Thoracic aorta (tissue), 2 donors: Measurements from ENCODE around the gene PRRX2. TPM values are rescaled to one million over a fixed set of nuclear protein-coding genes. Genes with fewer than 3 reads are reported as not detected.

ENCODE experiments used
- ATAC-seq: fragments of 150-250 bp; one replicate; pipeline ENCODE4 v1.8.0; 2017; ENCODE audit warnings: low read depth; ENCODE audit not compliant: insufficient number of reproducible peaks, low FRiP score
- DNase-seq: peaks from one replicate; pipeline ENCODE4 v3.0.0-alpha.2; 2020; ENCODE audit warnings: low spot score
- H3K27ac ChIP-seq, 2 donors: fragments of 200-600 bp; sonication (generic); 1 replicate in 1 of 2; 2 replicates in 1 of 2; pipeline ENCODE4 v1.5.1; 2016; ENCODE audit warnings: mild to moderate bottlenecking in 2 of 2, moderate library complexity in 2 of 2
- H3K27me3 ChIP-seq: fragments of 200-600 bp; sonication (generic); replicated peaks from 2 replicates; pipeline ENCODE4 v1.6.0; 2016; ENCODE audit warnings: mild to moderate bottlenecking; ENCODE audit not compliant: insufficient read depth
- H3K36me3 ChIP-seq: fragments of 200-600 bp; sonication (generic); one replicate; pipeline ENCODE4 v1.5.1; 2016
- H3K4me1 ChIP-seq, 2 donors: fragments of 200-600 bp; sonication (generic); 1 replicate in 1 of 2; 2 replicates in 1 of 2; pipeline versions ENCODE4 v1.5.1 to v1.6.0; 2016; ENCODE audit warnings: low read depth in 2 of 2, mild to moderate bottlenecking in 1 of 2; ENCODE audit not compliant: control insufficient read depth in 1 of 2
- H3K4me3 ChIP-seq: fragments of 200-600 bp; sonication (generic); 2 replicates; pipeline ENCODE4 v1.5.1; 2016; ENCODE audit warnings: mild to moderate bottlenecking
- H3K9me3 ChIP-seq: fragments of 200-600 bp; sonication (generic); 2 replicates; pipeline ENCODE4 v1.5.1; 2016
- total RNA-seq, 2 donors: library from RNA; depleted of rRNA; stranded (reverse); fragments of >200 nt; gene quantifications; one replicate each; pipeline versions ENCODE4 v1.1.0 to v1.2.3, GENCODE V29; 2016
- TF ChIP-seq, protein P1 (sequence below): fragments of 200-600 bp; sonication (generic); IDR thresholded peaks from one replicate; pipeline ENCODE4 v1.5.1; 2019; ENCODE audit warnings: antibody characterized with exemption

Gene PRRX2
- total RNA-seq, 2 donors from 2014 or later = 42.0 to 66.1 TPM

DNA sequence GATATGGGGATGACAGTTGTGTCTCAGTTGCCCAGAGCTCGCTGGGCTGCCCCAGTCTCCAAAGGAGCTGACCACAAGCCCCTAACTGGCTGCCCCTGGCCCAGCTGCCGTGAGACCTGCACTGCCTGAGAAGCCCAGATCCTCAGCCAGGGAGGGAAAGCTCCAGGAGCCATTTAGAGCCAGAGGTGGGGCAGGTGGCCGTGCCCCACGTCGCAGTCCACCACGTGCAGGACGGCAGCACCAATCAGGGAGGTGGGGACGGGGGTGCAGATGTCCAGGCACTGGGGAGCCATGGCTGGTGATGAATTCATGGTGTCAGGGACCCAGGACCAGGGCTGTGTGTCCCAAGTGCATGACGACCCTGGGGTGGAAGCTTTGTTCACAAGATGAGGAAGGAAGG lies 13.4 kb downstream of the PRRX2 start:
- Histone ChIP-seq H3K9me3 (no peaks in the 10 kb centered on the region), H3K4me1 (peaks cover 0 to 47% of the 10 kb centered on the region in 2 donors), H3K36me3 (no peaks in the 10 kb centered on the region), H3K27ac (no peak overlapping the region), H3K4me3 (no peak overlapping the region), H3K27me3 (no peaks in the 10 kb centered on the region)
- DNase-seq = no peak
- TF ChIP-seq, protein P1, sequence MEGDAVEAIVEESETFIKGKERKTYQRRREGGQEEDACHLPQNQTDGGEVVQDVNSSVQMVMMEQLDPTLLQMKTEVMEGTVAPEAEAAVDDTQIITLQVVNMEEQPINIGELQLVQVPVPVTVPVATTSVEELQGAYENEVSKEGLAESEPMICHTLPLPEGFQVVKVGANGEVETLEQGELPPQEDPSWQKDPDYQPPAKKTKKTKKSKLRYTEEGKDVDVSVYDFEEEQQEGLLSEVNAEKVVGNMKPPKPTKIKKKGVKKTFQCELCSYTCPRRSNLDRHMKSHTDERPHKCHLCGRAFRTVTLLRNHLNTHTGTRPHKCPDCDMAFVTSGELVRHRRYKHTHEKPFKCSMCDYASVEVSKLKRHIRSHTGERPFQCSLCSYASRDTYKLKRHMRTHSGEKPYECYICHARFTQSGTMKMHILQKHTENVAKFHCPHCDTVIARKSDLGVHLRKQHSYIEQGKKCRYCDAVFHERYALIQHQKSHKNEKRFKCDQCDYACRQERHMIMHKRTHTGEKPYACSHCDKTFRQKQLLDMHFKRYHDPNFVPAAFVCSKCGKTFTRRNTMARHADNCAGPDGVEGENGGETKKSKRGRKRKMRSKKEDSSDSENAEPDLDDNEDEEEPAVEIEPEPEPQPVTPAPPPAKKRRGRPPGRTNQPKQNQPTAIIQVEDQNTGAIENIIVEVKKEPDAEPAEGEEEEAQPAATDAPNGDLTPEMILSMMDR = no peak
- ATAC-seq = no peak

DNA sequence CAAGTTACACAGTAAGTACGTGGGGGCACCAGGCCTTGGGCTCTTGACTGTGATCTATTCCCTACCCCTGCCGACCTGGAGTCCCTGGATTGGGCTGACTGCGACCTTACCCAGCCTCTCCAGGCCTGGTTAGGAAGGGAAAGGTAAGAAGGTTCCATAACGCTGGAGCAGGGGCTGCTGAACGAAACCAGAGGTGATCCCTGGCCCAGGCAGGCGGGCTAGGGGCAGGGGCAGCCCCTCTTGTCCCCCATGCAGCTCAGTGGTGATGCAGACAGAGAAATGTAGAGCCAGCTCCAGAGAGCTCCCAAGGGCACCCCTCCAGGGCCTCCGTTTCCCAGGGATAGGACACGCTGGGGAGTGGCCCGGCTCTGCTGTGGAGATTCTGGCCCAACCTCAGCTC lies 14.1 kb downstream of the PRRX2 start:
- Histone ChIP-seq H3K27me3 (no peaks in the 10 kb centered on the region), H3K4me3 (no peak overlapping the region), H3K36me3 (no peaks in the 10 kb centered on the region), H3K9me3 (no peaks in the 10 kb centered on the region), H3K27ac (no peak overlapping the region), H3K4me1 (peaks cover 0 to 40% of the 10 kb centered on the region in 2 donors)
- TF ChIP-seq, protein P1 = no peak
- no peak for DNase-seq
- ATAC-seq = no peak

DNA sequence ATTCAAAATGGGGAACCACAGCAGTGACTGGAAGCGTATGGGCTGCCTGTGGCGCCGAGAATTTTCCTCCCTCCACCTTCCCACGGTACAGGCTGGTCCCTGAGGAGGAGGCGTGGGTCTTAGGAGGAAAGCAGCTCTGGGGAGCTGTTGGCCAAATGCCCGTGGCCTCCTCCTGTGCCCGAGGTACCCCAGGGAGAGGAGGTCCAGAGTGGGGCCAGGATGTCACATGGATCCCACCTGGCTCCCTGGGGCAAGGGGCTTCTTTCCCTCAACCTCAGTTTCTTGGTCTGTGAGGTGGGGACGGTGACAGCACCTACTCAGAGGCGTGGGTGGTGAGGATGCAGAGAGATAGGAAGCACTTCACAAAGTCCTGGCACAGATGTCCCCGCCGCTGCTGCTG lies 16.5 kb downstream of the PRRX2 start:
- Histone ChIP-seq H3K4me1 (peaks cover 0 to 24% of the 10 kb centered on the region in 2 donors), H3K9me3 (no peaks in the 10 kb centered on the region), H3K4me3 (no peak overlapping the region), H3K27me3 (no peaks in the 10 kb centered on the region), H3K27ac (no peak overlapping the region), H3K36me3 (no peaks in the 10 kb centered on the region)
- ATAC-seq (no peak), DNase-seq (no peak)
- TF ChIP-seq, protein P1 = no peak

DNA sequence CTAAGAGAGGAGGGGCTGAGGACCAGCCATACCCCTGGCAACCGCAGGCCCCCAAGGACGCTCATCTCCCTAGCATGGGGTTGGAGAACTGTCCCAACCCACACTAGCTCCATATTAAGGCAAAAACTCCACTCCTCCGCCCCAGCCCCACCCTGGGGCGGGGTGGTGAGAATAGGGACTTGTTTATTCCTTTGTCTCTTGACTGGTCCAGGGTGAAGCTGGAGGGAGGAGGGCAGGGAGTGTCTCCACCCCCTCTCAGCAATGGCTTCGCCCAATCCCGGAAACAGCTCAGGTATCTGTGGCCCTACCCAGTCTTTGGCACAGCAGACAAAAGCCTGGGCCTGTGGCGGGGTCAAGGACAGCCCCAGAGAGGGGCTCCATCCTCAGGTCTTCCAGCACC lies 16.9 kb downstream of the PRRX2 start:
- Histone ChIP-seq H3K4me1 (peaks cover 0 to 23% of the 10 kb centered on the region in 2 donors), H3K27me3 (no peaks in the 10 kb centered on the region), H3K4me3 (no peak overlapping the region), H3K9me3 (no peaks in the 10 kb centered on the region), H3K27ac (no peak overlapping the region), H3K36me3 (no peaks in the 10 kb centered on the region)
- TF ChIP-seq, protein P1 = no peak
- no peak for DNase-seq
- ATAC-seq = no peak

DNA sequence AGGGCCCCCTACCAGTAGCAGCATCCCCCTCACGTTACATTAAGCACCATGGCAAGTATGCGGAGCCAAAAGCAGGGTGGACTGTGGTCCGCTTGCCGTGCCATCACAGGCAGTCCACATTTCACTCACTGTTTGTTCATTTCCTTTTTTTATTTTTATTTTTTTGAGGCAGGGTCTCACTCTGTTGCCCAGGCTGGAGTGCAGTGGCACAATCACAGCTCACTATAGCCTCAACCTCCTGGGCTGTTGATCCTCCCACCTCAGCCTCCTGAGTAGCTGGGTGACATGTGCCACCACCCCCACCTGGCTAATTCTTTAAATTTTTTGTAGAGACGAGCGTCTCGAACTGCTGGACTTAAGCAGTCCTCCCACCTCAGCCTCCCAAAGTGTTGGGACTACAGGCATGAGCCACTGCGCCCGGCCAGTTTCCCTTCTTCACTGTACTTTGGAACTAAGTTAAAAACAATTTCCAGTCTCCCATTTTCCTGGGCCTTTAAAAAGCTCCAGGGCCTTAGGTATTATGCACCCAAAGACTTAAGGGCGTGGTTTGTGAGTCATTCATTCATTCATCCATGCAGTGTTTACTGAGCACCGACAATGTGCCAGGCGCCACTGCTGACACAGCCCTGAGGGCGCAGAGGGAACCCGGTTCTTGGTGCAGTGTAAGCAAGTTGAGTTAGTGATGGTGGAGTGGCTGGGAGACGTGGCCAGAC lies 19.9 kb downstream of the PRRX2 start:
- Histone ChIP-seq H3K4me3 (no peak overlapping the region), H3K27ac (no peak overlapping the region), H3K9me3 (no peaks in the 10 kb centered on the region), H3K36me3 (no peaks in the 10 kb centered on the region), H3K27me3 (no peaks in the 10 kb centered on the region), H3K4me1 (peaks cover 0 to 9% of the 10 kb centered on the region in 2 donors)
- DNase-seq (no peak), ATAC-seq (no peak)
- TF ChIP-seq, protein P1 = no peak
